ENCODE results near the gene FAM20B. TPM values are rescaled to one million over a fixed set of nuclear protein-coding genes. Genes with fewer than 3 reads are reported as not detected.
A peak's percentile ranks its signal among the peaks of the same experiment; 100 is the strongest.

Gene FAM20B
- total and polyA plus RNA-seq, 10 donors: 5.8 to 38.0 (median 24.7) TPM

GRCh38 chr1:179082999-179083335, 57.3 kb downstream of the FAM20B start:
- peaks cover 0 to 35% (median 17%) of the 10 kb centered on the region in 6 donors for H3K36me3 ChIP-seq
- no peaks in the 10 kb centered on the region for H3K27me3 ChIP-seq (replicated peaks in 1 of 7)
- H3K27ac ChIP-seq: peak overlapping the region; percentile 6 to 94 (median 91)
- intact Hi-C loops (cut with DNase I; ENCODE audit: low total_unique reads): loop anchor here (2.0 kb wide), 1 partner anchor 284 kb away; no protein-coding TSS in a partner anchor
- DNase-seq: no peak
- TF ChIP-seq POLR2AphosphoS5 (IDR thresholded peaks at IDR 0.05) (peak in 2 of 3 donors; percentile 8 to 41), CTCF (IDR thresholded peaks at IDR 0.05 in 8 of 11, conservative IDR thresholded peaks at IDR 0.05 in 3 of 11) (no peak)
- WGBS, 5 donors: 0 to 6% (median 2%) methylated on average over 2 to 3 of the region's 3 CpGs
- peaks cover 14 to 72% (median 43%) of the 10 kb centered on the region in 6 donors for H3K4me1 ChIP-seq
- H3K9me3 ChIP-seq: no peaks in the 10 kb centered on the region
- peak overlapping the region; percentile 83 to 97 (median 88) for H3K4me3 ChIP-seq

DNA sequence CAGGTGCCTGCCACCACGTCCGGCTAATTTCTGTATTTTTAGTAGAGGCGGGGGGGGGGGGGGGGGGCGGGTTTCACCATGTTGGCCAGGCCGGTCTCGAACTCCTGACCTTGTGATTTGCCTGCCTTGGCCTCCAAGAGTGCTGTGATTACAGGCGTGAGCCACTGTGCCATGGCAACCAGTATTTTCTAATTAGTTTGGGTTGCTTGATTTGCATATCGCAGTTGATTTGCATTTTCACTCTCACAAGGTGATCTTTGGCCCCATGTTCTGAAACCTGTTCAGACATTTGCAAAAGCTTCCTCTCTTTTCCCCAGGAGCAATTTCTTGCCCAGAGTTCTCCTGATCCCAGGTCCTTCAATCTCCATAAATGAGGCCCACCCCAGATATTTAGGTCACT, 57.8 kb downstream of the FAM20B start:
- DNase-seq: no peak
- peaks cover 0 to 40% (median 20%) of the 10 kb centered on the region in 6 donors for H3K36me3 ChIP-seq
- peaks cover 20 to 78% (median 49%) of the 10 kb centered on the region in 6 donors for H3K4me1 ChIP-seq
- H3K27me3 ChIP-seq (replicated peaks in 1 of 7): no peaks in the 10 kb centered on the region
- H3K9me3 ChIP-seq: no peaks in the 10 kb centered on the region
- H3K27ac ChIP-seq: peak overlapping the region in 4 of 8 donors; percentile 91 to 94 (median 92)
- 52 to 84% (median 69%) methylated on average over 6 to 8 of the region's 8 CpGs for WGBS, 5 donors
- peak overlapping the region in 4 of 8 donors; percentile 85 to 92 (median 88) for H3K4me3 ChIP-seq
- intact Hi-C loops (cut with DNase I; ENCODE audit: low total_unique reads): loop anchor here (2.0 kb wide), 1 partner anchor 283 kb away; no protein-coding TSS in a partner anchor
- TF ChIP-seq CTCF (IDR thresholded peaks at IDR 0.05 in 8 of 11, conservative IDR thresholded peaks at IDR 0.05 in 3 of 11) (no peak), POLR2A (IDR thresholded peaks at IDR 0.05) (no peak), POLR2AphosphoS5 (IDR thresholded peaks at IDR 0.05) (no peak)

DNA sequence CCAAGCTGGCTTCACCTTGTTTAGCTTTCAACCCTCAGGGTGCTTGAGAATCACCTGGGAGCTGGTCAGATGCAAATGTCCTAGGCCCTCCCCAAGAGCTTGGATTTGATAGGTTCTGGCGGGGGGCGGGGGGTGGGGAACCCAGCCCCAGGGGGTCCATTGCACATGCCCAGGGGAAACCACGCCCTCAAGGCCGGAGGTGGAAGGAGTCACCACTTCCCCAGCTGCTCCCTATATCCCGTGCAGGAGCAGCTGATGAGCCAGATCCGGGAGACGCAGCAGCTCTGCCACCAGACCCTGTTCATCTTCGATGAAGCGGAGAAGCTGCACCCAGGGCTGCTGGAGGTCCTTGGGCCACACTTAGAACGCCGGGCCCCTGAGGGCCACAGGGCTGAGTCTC, 62.0 kb downstream of the FAM20B start:
- WGBS, 5 donors: 60 to 74% (median 69%) methylated on average over 5 to 11 of the region's 11 CpGs
- H3K4me3 ChIP-seq: peak overlapping the region in 5 of 8 donors; percentile 16 to 61 (median 24)
- intact Hi-C loops (cut with DNase I; ENCODE audit: low total_unique reads): no loop called here
- peaks cover 17 to 91% (median 62%) of the 10 kb centered on the region in 6 donors for H3K4me1 ChIP-seq
- H3K27ac ChIP-seq: peak overlapping the region; percentile 15 to 75 (median 55)
- DNase-seq: no peak
- H3K9me3 ChIP-seq: no peaks in the 10 kb centered on the region
- TF ChIP-seq POLR2AphosphoS5 (IDR thresholded peaks at IDR 0.05) (peak; percentile 77 to 85 (median 80)), POLR2A (IDR thresholded peaks at IDR 0.05) (no peak)
- no peaks in the 10 kb centered on the region for H3K27me3 ChIP-seq (replicated peaks in 1 of 7)
- H3K36me3 ChIP-seq: peaks cover 0 to 80% (median 43%) of the 10 kb centered on the region in 6 donors

- WGBS, 5 donors: 83 to 92% (median 85%) methylated on average over 11 to 16 of the region's 16 CpGs
- DNase-seq: no peak
- H3K4me3 ChIP-seq: peak overlapping the region in 1 of 8 donors; percentile 19
- H3K9me3 ChIP-seq: no peaks in the 10 kb centered on the region
- intact Hi-C loops (cut with DNase I; ENCODE audit: low total_unique reads): no loop called here
- H3K4me1 ChIP-seq: peaks cover 11 to 68% (median 45%) of the 10 kb centered on the region in 6 donors
- no peak for TF ChIP-seq POLR2AphosphoS5 (IDR thresholded peaks at IDR 0.05)
- no peaks in the 10 kb centered on the region for H3K27me3 ChIP-seq (replicated peaks in 1 of 7)
- peak overlapping the region in 5 of 8 donors; percentile 8 to 75 (median 62) for H3K27ac ChIP-seq
- H3K36me3 ChIP-seq: peaks cover 0 to 98% (median 61%) of the 10 kb centered on the region in 6 donors
Observed at GRCh38 chr1:179089827-179090482, 64.3 kb downstream of the FAM20B start.

DNA sequence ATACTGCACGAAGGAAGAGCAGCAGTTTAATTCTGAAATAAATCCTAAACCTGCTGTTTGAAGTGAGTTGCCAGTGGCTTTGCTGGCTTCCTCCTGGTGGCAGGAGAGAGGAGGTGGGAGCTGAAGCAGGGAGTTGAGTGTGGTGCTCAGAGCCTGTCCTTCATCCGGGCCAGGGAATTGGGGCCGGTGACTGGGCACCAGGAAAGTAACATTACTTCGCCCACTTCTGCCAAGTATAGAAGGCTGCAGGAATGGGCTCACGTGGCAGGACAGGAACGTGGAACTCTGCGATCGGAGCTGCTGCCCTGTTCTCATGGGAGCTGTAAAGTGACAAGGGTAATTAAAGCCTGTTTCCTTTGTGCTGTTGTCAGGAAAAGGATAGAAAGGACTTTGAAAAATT, 64.8 kb downstream of the FAM20B start:
- peak overlapping the region in 6 of 8 donors; percentile 10 to 75 (median 55) for H3K27ac ChIP-seq
- DNase-seq: no peak
- peaks cover 11 to 65% (median 45%) of the 10 kb centered on the region in 6 donors for H3K4me1 ChIP-seq
- intact Hi-C loops (cut with DNase I; ENCODE audit: low total_unique reads): no loop called here
- H3K36me3 ChIP-seq: peaks cover 0 to 98% (median 65%) of the 10 kb centered on the region in 6 donors
- no peaks in the 10 kb centered on the region for H3K9me3 ChIP-seq
- TF ChIP-seq CTCF (IDR thresholded peaks at IDR 0.05 in 8 of 11, conservative IDR thresholded peaks at IDR 0.05 in 3 of 11) (peak in 1 of 11 experiments; percentile 11), POLR2A (IDR thresholded peaks at IDR 0.05) (no peak), POLR2AphosphoS5 (IDR thresholded peaks at IDR 0.05) (no peak)
- H3K27me3 ChIP-seq (replicated peaks in 1 of 7): no peaks in the 10 kb centered on the region
- 70 to 81% (median 79%) methylated on average over 8 of the region's 8 CpGs for WGBS, 5 donors
- H3K4me3 ChIP-seq: no peak overlapping the region

Data from spleen (tissue), 11 donors.